ENCODE data around the gene ZNF302.
"Not testable (repeated sequence)": the region's sequence is repeated elsewhere in the genome, so short reads cannot be mapped to it uniquely, and the experiment has no call there.

GRCh38 chr19:34668077-34668689 lies 9.3 kb upstream of the ZNF302 start:
- TF ChIP-seq CTCF, POLR2A, EP300 (IDR thresholded peaks at IDR 0.05): not testable (repeated sequence)

All from tibial nerve (tissue), 4 donors.